ENCODE data around the gene MID2.
"Not testable (repeated sequence)": the region's sequence is repeated elsewhere in the genome, so short reads cannot be mapped to it uniquely, and the experiment has no call there.

The MID2 gene

GRCh38 chrX:107940095-107940494, 114.4 kb downstream of the MID2 start:
- in situ Hi-C loops (cut with HindIII; ENCODE audit: low sequenced_read_pairs) = no loop called here

- in situ Hi-C loops (cut with HindIII; ENCODE audit: low sequenced_read_pairs) = not testable (repeated sequence)
These were observed 129.7 kb downstream of the MID2 start for GRCh38 chrX:107955337-107955736.

- in situ Hi-C loops (cut with HindIII; ENCODE audit: low sequenced_read_pairs) = no loop called here
These were observed 143.0 kb downstream of the MID2 start for GRCh38 chrX:107968623-107969022.

- in situ Hi-C loops (cut with HindIII; ENCODE audit: low sequenced_read_pairs) = no loop called here
These were observed 144.4 kb downstream of the MID2 start for GRCh38 chrX:107970073-107970472.

GRCh38 chrX:107971636-107972035, 146.0 kb downstream of the MID2 start:
- in situ Hi-C loops (cut with HindIII; ENCODE audit: low sequenced_read_pairs) = no loop called here

All from DLD1 (cell line).